Limb (tissue), 2 donors: ENCODE data around the gene UNC93A.
"Not testable (repeated sequence)": the region's sequence is repeated elsewhere in the genome, so short reads cannot be mapped to it uniquely, and the experiment has no call there.

Experiments used
- DNase-seq, 2 donors: peaks; one replicate each; pipeline ENCODE4 v3.0.0-alpha.2; 2016; ENCODE audit errors: extremely low spot score in 2 of 2

Gene UNC93A

GRCh38 chr6:167290786-167291622 lies at the start of gene UNC93A:
TSS of gene UNC93A (plus strand) at chr6:167291315. CDS start at chr6:167291490, 175 bp downstream.
- no peak for DNase-seq

GRCh38 chr6:167241321-167242134 lies 49.6 kb upstream of the UNC93A start:
- DNase-seq = peak in 1 of 2 donors; percentile 30

GRCh38 chr6:167242135-167242506 lies 49.0 kb upstream of the UNC93A start:
- not testable (repeated sequence) for DNase-seq

DNA sequence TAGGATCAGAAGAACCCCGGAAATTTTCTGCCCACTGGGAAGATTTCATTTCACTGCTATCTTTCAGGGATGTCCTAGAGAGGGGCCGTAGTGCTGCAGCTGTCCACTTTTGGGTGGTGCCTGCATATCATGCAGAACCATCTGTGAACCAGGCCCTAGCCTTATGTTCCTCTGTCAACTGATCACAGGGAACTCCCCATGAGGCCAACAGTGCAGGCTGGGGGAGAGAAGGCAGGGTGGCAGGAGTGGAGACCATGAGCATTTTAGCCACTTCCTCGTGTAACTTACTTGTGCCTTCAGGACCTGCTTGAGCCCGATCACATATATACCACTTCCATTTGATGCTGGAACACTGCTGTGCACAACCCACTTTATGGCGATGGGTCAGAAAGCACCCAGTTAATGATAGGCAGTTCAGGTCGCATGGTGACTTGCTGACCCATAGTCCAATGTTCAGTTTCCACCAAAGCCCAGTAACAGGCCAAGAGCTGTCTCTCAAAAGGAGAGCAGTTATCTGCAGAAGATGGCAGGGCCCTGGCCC lies 48.5 kb upstream of the UNC93A start:
- DNase-seq = not testable (repeated sequence)

DNA sequence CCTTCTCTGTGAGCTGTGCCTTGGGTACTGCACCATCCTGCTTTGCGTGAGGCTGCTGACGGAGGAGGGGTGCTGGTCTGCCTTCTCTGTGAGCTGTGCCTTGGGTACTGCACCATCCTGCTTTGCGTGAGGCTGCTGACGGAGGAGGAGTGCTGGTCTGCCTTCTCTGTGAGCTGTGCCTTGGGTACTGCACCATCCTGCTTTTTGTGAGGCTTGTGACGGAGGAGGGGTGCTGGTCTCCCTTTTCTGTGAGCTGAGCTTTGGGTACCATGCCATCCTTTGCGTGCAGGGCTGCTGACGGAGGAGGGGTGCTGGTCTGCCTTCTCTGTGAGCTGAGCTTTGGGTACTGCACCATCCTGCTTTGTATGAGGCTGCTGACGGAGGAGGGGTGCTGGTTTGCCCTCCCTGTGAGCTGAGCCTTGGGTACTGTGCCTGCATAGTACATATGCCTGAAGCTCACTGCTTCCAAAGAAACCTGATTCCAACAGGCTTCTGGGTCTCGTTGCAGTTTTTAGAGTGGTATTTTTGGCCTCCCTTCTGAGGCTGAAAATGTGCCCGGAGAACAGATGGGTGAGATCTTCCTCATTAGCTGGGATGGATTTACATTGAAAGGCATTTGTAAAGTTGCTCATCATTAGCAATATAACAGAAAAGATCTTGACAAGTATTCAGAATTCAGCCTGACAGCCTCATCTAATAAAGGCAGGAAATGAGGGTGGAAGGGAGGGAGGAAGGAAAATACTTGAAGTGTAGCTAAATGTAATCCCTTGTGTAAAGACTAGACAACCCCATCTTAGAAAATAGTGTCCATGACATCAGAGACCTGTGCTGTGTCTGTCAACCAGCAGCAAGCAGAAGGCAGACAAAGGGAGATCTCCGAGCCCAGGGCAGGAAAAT lies 46.8 kb upstream of the UNC93A start:
- no peak for DNase-seq

DNA sequence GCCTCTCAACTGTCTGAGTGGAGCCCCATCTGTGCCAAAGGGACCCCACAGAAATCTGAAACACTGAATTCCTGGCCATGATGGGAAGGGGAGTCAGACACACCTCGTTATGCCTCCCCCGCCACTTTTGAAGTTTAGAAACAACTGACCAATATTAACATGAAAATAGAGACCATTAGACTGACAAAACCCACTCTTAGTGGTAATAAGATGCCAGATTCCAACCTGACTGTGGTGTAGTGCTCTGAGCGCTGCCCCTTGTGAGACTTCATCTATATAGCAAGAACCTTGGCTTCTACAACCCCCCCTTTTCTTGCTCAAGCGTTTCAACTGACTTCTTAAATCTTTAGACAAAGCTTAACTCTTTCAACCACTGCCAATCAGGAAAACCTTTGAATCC lies 46.1 kb upstream of the UNC93A start:
- no peak for DNase-seq

- no peak for DNase-seq
These were observed 45.5 kb upstream of the UNC93A start for GRCh38 chr6:167245591-167245990.

- no peak for DNase-seq
These were observed 43.1 kb upstream of the UNC93A start for GRCh38 chr6:167247814-167248595.

DNA sequence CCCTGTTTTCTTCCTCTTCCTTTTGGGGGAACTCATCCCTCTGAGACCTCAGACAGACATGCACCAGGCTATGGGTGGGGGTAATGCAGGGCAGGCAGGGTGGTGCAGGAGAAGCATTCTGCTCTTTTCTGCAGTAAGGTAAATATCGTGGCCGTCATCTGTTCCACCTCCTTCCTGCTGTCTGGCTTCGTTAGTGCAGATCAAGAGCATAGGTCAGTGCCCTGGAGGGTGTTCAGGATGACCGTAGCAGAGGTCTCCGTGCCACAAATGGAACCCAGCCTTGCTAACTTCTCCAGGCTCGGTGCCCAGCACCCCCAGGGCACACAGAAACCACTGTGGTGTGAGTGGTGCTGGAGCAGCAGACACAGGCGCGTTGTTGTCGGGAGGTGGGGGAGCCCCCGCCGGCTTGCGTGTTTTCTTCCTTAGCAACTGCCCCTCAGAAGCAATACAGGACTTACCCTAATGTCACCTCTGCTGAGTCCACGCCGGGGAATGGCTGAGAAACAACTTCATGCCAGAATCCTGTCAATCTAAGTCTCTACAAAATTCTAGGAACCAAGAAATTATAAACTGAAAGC lies 42.1 kb upstream of the UNC93A start:
- DNase-seq = not testable (repeated sequence)

DNA sequence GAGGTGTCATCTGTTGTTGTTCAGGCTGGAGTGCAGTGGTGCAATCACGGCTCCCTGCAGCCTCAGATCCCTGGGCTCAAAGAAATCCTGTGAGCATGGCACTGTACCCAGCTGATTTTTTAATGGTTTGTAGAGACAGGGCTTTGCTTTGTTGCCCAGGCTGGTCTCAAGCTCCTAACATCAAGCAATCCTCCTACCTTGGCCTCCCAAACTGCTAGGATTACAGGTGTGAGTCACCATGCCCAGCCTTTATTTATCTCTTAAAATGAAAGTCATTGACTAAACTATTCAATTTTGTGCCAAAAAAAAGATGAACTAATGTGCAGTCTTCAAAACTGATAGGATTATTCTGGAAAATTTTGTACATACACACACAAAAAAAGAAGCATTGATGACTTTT lies 38.8 kb upstream of the UNC93A start:
- DNase-seq = no peak

DNA sequence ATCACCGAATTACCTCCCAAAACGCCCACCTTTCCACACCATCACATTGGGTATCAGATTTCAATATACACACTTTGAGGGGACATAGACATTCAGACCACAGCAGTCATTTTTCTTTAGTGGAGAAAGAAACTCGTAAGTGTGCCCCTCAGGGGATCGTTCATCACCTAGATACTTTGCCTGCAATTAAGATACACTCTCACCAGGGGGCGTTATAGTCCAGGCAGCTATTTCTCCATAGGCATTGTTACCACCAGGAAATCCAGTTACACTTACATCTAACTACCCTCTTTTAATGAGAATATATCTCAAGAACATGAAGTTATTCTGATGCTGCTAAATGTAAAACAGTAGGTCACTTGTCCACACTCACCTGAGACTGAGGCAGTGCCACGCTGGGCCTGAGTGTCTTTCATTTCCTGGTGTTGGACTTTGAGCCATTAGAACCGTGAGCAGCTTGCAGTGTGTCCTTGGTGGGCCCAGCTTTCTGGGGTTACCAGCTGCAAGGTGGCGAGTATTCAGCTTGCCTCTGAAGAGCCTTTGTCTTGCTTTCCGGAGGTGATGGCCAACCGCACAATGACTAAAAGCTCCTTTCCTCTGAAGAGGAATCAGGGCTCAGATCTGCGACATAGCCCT lies 35.1 kb upstream of the UNC93A start:
- DNase-seq = no peak

DNA sequence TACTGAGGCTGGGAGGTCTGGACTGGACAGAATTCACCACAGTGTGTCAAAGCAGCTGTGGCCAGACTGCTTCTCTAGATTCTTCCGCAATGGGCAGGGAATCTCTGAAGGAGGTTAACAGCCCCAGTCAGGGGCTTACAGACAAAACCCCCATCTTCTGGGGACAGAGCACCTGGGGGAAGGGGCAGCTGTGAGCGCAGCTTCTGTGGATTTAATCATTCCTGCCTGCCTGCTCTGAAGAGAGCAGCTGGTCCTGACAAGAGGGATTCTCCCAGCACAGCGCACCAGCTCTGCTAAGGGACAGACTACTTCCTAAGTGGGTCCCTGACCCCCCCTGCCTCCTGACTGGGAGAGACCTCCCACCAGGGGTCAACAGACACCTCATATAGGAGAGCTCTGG lies 32.5 kb upstream of the UNC93A start:
- no peak for DNase-seq

- not testable (repeated sequence) for DNase-seq
These were observed 24.9 kb upstream of the UNC93A start for GRCh38 chr6:167266057-167266829.

DNA sequence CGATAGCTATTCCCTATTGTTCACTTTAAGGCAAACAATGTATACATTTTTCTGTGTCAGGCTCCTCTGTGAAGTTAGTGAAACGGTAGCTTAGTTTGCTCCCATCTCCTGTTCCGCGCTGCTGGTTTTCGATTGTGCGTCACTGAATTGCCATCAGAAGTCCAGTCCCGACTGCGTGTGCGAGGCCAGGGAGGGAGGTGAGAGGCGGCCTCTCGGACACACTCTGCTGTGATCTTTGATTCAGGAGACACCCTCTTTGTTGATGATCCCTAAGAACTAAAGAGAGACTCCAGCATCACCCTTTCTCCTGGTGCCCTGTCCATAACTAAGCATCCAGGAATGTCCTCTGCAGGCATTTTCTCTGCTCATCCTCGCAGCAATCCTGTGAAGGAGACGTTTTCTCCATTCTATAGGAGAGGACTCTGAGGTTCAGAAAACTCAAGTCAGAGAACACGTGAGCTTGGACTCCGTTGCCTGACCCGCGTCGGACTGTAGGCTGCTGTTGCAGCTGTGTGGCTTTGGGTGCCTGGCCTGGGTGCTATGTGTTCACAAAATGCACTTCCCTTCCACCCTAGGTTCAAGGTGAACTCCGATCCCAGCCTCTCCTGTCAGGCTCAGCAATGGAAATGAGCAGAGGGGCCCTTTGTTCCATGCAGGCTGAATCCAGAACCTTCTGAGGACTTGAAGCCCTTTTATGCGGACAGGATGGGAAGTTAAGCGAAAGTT lies 24.1 kb upstream of the UNC93A start:
- no peak for DNase-seq

- DNase-seq = not testable (repeated sequence)
These were observed 23.6 kb upstream of the UNC93A start for GRCh38 chr6:167267556-167267898.

- DNase-seq = no peak
These were observed 23.2 kb upstream of the UNC93A start for GRCh38 chr6:167267921-167268401.

DNA sequence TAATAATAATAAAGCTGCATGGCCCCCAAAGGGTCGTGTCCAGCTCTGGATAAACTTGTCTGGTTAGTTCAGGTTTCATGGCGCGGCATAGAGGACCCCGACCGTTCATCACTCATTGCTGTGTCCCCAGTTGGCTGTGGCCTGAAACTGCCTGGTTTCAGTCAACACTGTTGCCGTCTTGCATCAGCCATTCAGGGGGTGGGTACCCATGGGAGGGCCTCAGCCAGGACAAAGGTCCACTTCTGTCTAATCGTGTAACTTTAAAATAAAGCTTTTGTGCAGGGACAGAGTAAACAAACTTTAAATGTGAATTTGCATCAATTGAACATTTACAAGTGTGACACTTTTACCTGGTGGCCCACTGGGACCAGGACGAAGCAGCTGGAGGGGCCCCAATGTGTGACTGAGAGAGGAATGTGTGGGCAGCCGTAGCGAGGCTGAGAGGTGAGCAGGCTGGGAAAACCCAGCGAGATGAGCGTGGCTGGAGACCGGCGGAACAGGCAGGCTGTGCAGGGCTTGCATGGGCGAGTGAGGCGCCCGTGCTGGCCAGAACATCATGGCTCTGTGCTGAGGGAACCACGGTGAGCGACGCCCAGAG lies 22.3 kb upstream of the UNC93A start:
- DNase-seq = no peak
